CD4-positive, alpha-beta T cell treated with Interleukin-4 for 4 hours (primary cell): ENCODE data around the gene PPP2R2C.

Experiments
- DNase-seq: peaks from one replicate; pipeline ENCODE4 v3.0.0-alpha.2; 2020

The PPP2R2C gene

GRCh38 chr4:6493658-6494304, 21.4 kb upstream of the PPP2R2C start:
- DNase-seq, result no peak

GRCh38 chr4:6492861-6493657, 20.6 kb upstream of the PPP2R2C start:
- DNase-seq, result no peak

- DNase-seq, result no peak
Measured at GRCh38 chr4:6492027-6492590, 19.7 kb upstream of the PPP2R2C start.

GRCh38 chr4:6491235-6491634, 18.8 kb upstream of the PPP2R2C start:
- no peak for DNase-seq

- no peak for DNase-seq
Measured at GRCh38 chr4:6489927-6490326, 17.5 kb upstream of the PPP2R2C start.

- DNase-seq, result no peak
Measured at GRCh38 chr4:6487466-6487865, 15.1 kb upstream of the PPP2R2C start.

- no peak for DNase-seq
Measured at GRCh38 chr4:6480534-6481088, 8.2 kb upstream of the PPP2R2C start.

- no peak for DNase-seq
Measured at GRCh38 chr4:6478546-6479220, 6.3 kb upstream of the PPP2R2C start.

GRCh38 chr4:6476893-6477292, 4.5 kb upstream of the PPP2R2C start:
- DNase-seq, result no peak

GRCh38 chr4:6475492-6476020, 3.1 kb upstream of the PPP2R2C start:
- no peak for DNase-seq

GRCh38 chr4:6474705-6475457, 2.5 kb upstream of the PPP2R2C start:
- no peak for DNase-seq

- no peak for DNase-seq
Measured at GRCh38 chr4:6474053-6474568, 1.7 kb upstream of the PPP2R2C start.

GRCh38 chr4:6473264-6474052, 1.0 kb upstream of the PPP2R2C start:
- no peak for DNase-seq

- DNase-seq, result no peak
Measured at GRCh38 chr4:6472008-6472386, 417 bp downstream of the PPP2R2C start.

GRCh38 chr4:6471307-6472007, 957 bp downstream of the PPP2R2C start:
- no peak for DNase-seq

GRCh38 chr4:6470502-6471306, 1.7 kb downstream of the PPP2R2C start:
- no peak for DNase-seq

GRCh38 chr4:6469898-6470501, 2.4 kb downstream of the PPP2R2C start:
- no peak for DNase-seq

- no peak for DNase-seq
Measured at GRCh38 chr4:6469144-6469543, 3.3 kb downstream of the PPP2R2C start.

- DNase-seq, result no peak
Measured at GRCh38 chr4:6468376-6468775, 4.0 kb downstream of the PPP2R2C start.
